ENCODE measurements around the gene FBXO21. TPM values are rescaled to one million over a fixed set of nuclear protein-coding genes. Genes with fewer than 3 reads are reported as not detected.
A peak's percentile ranks its signal among the peaks of the same experiment; 100 is the strongest.
"Not testable (repeated sequence)": the region's sequence is repeated elsewhere in the genome, so short reads cannot be mapped to it uniquely, and the experiment has no call there.

FBXO21 gene
- total RNA-seq, 1 donor from 2014 or later = 35.4 TPM

DNA sequence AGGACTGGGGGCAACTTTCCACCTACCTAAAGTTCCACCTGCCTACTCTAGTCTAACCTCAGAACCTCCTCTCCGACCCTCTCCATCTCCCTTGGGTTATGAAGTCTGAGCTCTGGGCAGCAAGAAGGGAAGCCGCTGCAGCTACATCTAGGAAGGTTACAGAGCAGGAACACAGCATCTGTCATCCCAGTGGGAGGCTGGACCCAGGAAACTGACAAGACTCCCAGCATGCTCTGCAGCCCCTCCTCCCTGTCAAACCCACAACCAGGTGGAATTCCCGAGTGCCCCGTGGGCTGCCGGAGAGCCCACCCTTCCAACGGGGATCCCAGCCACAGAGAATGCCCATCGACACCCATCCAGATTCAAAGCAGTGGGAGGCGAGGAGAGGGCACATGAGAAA lies 93.1 kb downstream of the FBXO21 start:
- H3K27ac ChIP-seq = no peak overlapping the region
- no peak overlapping the region for H3K4me3 ChIP-seq
- intact Hi-C loops (cut with DNase I) = no loop called here
- H3K4me1 ChIP-seq = peaks cover 15% of the 10 kb centered on the region
- H3K27me3 ChIP-seq (ENCODE audit: low read depth) = peaks cover 31% of the 10 kb centered on the region
- no peaks in the 10 kb centered on the region for H3K9me3 ChIP-seq
- ATAC-seq (no peak), DNase-seq (peak; percentile 9)
- H3K36me3 ChIP-seq = no peaks in the 10 kb centered on the region
- TF ChIP-seq, protein P1, sequence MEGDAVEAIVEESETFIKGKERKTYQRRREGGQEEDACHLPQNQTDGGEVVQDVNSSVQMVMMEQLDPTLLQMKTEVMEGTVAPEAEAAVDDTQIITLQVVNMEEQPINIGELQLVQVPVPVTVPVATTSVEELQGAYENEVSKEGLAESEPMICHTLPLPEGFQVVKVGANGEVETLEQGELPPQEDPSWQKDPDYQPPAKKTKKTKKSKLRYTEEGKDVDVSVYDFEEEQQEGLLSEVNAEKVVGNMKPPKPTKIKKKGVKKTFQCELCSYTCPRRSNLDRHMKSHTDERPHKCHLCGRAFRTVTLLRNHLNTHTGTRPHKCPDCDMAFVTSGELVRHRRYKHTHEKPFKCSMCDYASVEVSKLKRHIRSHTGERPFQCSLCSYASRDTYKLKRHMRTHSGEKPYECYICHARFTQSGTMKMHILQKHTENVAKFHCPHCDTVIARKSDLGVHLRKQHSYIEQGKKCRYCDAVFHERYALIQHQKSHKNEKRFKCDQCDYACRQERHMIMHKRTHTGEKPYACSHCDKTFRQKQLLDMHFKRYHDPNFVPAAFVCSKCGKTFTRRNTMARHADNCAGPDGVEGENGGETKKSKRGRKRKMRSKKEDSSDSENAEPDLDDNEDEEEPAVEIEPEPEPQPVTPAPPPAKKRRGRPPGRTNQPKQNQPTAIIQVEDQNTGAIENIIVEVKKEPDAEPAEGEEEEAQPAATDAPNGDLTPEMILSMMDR (IDR thresholded peaks at IDR 0.05) = no peak

- peaks cover 30% of the 10 kb centered on the region for H3K27me3 ChIP-seq (ENCODE audit: low read depth)
- intact Hi-C loops (cut with DNase I) = no loop called here
Observed at GRCh38 chr12:117096501-117097042, 93.7 kb downstream of the FBXO21 start.

GRCh38 chr12:117095191-117095590 lies 95.1 kb downstream of the FBXO21 start:
- intact Hi-C loops (cut with DNase I); H3K9me3 ChIP-seq; H3K4me3 ChIP-seq; H3K36me3 ChIP-seq; ATAC-seq; H3K27ac ChIP-seq: not testable (repeated sequence)
- H3K4me1 ChIP-seq = peaks cover 23% of the 10 kb centered on the region
- DNase-seq = peak; percentile 10
- peaks cover 30% of the 10 kb centered on the region for H3K27me3 ChIP-seq (ENCODE audit: low read depth)

More at GRCh38 chr12:117096501-117097042, 93.7 kb downstream of the FBXO21 start:
- no peak overlapping the region for H3K27ac ChIP-seq
- DNase-seq (peak; percentile 19), ATAC-seq (no peak)
- no peak overlapping the region for H3K4me3 ChIP-seq
- H3K4me1 ChIP-seq = peaks cover 15% of the 10 kb centered on the region
- no peaks in the 10 kb centered on the region for H3K36me3 ChIP-seq
- TF ChIP-seq, protein P1 (IDR thresholded peaks at IDR 0.05) = no peak
- no peaks in the 10 kb centered on the region for H3K9me3 ChIP-seq

DNA sequence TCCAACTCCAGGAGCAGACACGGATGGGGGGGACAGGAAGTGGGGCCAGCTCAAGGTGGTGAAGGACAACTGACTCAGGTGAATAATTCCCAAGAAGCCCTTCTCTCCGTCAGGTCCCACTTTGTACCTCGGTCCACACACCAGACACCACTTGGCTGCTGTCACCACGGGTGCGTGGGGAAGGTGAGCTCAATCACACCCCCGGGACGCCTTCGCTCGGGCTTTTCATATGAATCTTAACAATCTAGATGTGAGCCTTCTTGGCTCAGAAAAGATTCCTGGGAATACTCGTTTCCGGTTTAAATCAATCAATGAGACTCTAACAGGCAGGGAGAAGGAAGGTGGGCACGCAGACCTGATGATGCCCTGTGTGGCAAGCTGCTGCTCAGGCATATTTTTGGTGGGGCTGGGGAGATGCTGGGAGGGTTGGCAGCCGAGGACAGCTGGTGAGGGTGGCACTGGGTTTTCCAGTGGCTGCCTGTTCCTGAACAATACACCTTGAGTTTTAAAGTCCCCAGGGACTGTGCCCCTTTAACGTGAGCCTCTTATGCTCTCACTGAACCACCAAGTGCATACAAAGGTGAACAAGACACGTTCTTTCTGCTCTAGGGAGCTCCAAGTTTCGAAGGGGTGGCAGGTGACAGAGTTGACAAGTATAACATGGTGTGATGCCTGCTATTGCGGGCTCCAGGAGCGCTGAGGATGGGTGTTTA lies 96.2 kb downstream of the FBXO21 start:
- Histone ChIP-seq H3K4me1 (peaks cover 17% of the 10 kb centered on the region), H3K36me3 (no peaks in the 10 kb centered on the region), H3K27ac (no peak overlapping the region), H3K27me3 (ENCODE audit: low read depth) (peaks cover 19% of the 10 kb centered on the region), H3K4me3 (no peak overlapping the region), H3K9me3 (peaks cover 5% of the 10 kb centered on the region)
- DNase-seq (peak; percentile 19), ATAC-seq (no peak)
- TF ChIP-seq, protein P1 (IDR thresholded peaks at IDR 0.05) = no peak
- intact Hi-C loops (cut with DNase I) = no loop called here

DNA sequence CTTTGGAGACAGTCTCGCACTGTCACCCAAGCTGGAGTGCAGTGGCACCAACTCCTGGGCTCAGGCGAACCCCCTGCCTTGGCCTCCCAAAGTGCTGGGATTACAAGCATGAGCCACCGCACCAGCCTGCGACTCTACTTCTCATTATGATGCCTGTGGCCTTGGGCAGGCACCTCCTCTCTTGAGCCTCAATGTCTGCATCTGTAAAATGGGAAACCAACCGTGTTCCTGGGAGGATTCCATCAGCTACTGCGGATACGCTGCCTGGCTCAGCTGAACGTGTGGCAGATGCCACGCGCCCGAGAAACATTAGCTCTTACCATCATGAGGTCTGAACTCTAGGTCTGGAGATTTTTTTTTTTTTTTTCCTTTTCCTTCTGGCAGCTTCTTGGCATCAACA lies 96.8 kb downstream of the FBXO21 start:
- intact Hi-C loops (cut with DNase I) = no loop called here
- DNase-seq (no peak), ATAC-seq (no peak)
- TF ChIP-seq, protein P1 (IDR thresholded peaks at IDR 0.05) = no peak
- Histone ChIP-seq H3K27me3 (ENCODE audit: low read depth) (peaks cover 13% of the 10 kb centered on the region), H3K4me1 (peaks cover 11% of the 10 kb centered on the region), H3K9me3 (peaks cover 5% of the 10 kb centered on the region), H3K27ac (no peak overlapping the region), H3K36me3 (no peaks in the 10 kb centered on the region), H3K4me3 (no peak overlapping the region)

- no peak overlapping the region for H3K4me3 ChIP-seq
- H3K9me3 ChIP-seq = peaks cover 5% of the 10 kb centered on the region
- peaks cover 7% of the 10 kb centered on the region for H3K27me3 ChIP-seq (ENCODE audit: low read depth)
- intact Hi-C loops (cut with DNase I) = no loop called here
- no peaks in the 10 kb centered on the region for H3K36me3 ChIP-seq
- H3K27ac ChIP-seq = no peak overlapping the region
- peaks cover 8% of the 10 kb centered on the region for H3K4me1 ChIP-seq
- ATAC-seq = no peak
- DNase-seq = peak; percentile 35
- TF ChIP-seq, protein P1 (IDR thresholded peaks at IDR 0.05) = no peak
Observed at GRCh38 chr12:117092886-117093285, 97.4 kb downstream of the FBXO21 start.

Measured in lower lobe of right lung (tissue), 2 donors.